GM12892 (cell line): ENCODE results near the gene TMEM41A. TPM values are rescaled to one million over a fixed set of nuclear protein-coding genes. Genes with fewer than 3 reads are reported as not detected.

Experiments
- DNase-seq: peaks from one replicate; pipeline ENCODE4 v3.0.0; 2011; ENCODE audit not compliant: insufficient read length
- FAIRE-seq: peaks from 2 replicates; lab custom pipeline; 2011; peaks lifted over from hg19 to GRCh38; lab: Jason Lieb, UNC
- POLR2A ChIP-seq: IDR thresholded peaks from 2 replicates; pipeline ENCODE4 v1.6.1; 2011; ENCODE audit warnings: low read depth, low read length, control low read depth
- POLR2AphosphoS5 ChIP-seq: IDR thresholded peaks from 2 replicates; pipeline ENCODE4 v1.6.1; 2011; ENCODE audit warnings: low read depth, low read length, control low read depth
- TAF1 ChIP-seq: IDR thresholded peaks from 2 replicates; pipeline ENCODE4 v1.6.1; 2011; ENCODE audit warnings: low read depth, mild to moderate bottlenecking, control low read depth, low read length, borderline replicate concordance
- polyA plus RNA-seq: library from polyadenylated mRNA; unstranded; fragments of >200 nt; gene quantifications from one replicate; pipeline ENCODE4 v1.2.1, GENCODE V29; 2012; ENCODE audit warnings: missing spikeins, inconsistent platforms; ENCODE audit not compliant: missing spikeins

Gene TMEM41A
- polyA plus RNA-seq: 10.6 TPM

DNA sequence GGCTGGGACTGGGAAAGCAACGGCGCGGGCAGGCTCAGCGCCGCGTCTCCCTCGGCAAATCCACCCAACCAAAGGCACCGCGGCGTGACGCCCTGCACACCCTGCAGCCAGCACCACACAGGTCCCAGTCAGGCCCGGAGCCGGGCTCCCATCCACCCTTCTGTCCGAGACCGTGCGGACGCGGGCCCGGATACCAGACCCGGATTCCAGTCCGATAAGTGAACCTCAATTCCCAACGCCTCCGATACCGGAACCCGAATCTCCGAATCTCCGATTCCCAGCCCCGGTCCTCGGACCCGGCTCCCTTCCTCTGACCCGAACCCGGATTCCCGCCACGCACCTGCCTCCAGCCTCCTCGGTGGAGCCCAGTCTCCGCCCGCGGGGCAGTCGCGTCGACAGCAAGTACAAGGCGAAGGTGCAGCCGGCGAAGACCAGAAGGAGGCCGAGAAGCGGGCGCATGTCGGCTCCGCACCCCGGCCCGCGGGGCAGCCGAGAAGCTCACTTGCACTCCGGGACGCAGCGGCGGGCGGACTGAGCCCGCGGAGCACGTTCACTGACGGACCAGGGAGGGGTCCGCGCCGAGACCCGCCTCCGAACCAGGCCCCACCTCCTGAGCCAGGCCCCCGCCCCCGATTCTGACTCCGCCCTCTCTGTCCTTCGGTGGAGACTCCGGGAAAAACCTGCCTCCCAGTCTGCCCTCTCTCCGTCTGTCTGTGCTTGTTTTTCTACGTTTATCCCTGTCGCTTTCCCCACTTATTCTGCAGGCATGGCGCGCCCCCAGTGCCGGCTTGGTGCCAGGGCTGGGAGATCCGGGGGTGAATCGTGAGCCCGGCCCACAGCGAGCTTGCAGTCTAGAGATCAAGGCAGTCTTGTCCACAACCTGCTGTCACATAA lies at the start of gene TMEM41A:
TSS of gene TMEM41A (minus strand) at position 533 of the 894 bp plus-strand sequence. CDS start at position 459, 74 bp downstream.
- peak; percentile 91 for TF ChIP-seq POLR2AphosphoS5
- peak; percentile 92 for TF ChIP-seq POLR2A
- TF ChIP-seq TAF1: peak; percentile 93
- FAIRE-seq: peak; percentile 71
- peak; percentile 95 for DNase-seq

DNA sequence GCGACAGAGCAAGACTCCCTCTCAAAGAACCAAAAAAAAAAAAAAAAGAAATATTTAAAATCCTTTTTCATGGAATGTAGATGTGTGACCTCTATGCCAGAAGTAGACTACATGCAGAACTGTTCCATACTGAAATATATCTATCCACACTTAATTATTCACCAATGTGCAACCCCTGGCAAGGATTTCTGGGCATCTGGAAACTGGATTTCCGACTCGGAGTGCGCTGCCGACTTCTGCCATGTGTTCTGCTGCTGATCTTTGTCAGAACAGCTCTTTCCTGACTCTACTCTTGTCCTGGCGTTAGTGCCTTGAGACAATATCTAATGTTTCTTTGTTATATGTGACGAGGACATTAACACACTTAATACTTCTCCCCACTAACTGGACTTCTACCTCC lies 41.9 kb upstream of the TMEM41A start:
- no peak for FAIRE-seq
- DNase-seq: no peak
- no peak for TF ChIP-seq TAF1

DNA sequence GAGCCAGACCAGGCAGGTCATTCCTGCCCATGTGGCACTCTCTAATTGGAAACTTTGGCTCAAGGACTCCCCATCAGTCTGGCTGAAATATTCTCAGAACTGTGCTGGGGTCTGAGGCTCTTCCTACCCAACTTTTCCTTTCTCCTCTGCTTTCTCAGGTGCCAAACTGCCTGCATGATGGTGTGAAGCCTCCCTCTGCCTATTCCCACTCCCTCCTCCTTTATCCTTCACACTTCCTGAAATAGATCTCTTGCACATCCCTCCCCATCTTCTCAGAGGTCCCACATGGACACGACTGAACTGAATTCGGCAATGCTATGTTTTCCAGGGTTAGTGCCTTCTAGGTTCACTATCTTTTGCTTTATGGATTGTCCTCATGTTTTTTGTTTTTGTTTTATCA lies 41.1 kb upstream of the TMEM41A start:
- DNase-seq (no peak), FAIRE-seq (no peak)
- TF ChIP-seq POLR2AphosphoS5 (no peak), TAF1 (no peak), POLR2A (no peak)

DNA sequence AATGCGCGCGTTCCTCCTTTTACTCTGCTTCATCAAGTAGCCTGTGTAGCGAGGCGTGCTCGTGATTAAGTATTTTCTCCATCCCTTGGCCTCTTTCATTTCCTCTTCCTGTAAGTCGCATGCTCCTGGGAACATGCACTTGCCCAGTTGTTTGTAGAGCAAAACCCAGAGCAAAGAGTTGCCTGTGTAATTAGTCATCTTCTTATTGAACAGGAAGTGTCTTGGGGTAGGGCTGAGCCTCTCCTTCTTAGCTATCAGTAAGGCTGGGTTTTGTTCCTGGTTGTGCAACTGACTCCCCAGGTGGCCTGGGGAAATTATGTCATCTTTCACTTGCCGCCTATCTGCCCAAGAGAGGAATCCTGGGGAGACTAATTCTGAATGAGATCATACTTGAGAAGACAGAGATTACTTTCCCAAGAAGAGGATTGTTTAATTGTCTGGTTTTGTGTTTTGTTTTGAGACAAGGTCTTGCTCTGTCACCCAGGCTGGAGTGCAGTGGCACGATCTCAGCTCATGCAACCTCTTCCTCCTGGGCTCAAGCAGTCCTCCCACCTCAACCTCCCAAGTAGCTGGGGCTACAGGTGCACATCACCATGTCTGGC lies 38.6 kb upstream of the TMEM41A start:
- no peak for TF ChIP-seq POLR2AphosphoS5
- no peak for TF ChIP-seq TAF1
- TF ChIP-seq POLR2A: 0 out of 2 replicates have a peak, but pooled peaks have one; percentile 18
- FAIRE-seq (peak; percentile 93), DNase-seq (peak; percentile 59)

DNA sequence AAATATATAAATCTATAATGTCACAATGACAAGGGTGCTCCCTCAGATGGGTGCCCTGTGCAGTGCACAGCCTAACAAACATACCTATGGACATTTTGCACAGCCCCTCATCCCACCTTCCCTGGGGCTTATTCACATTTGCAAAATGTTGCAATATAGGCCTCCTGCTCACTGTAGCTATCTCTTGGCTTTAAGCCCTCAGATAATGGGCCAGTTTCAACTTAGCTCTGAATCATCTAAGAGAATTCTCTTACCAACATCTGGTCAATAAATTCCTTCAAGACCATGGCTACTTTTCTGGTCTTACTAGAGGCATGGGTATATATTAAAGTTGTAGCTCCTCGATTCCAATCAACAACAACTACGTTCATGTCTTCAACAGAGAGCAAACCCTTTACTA lies 35.7 kb upstream of the TMEM41A start:
- no peak for FAIRE-seq
- TF ChIP-seq POLR2AphosphoS5 (no peak), TAF1 (no peak), POLR2A (no peak)

DNA sequence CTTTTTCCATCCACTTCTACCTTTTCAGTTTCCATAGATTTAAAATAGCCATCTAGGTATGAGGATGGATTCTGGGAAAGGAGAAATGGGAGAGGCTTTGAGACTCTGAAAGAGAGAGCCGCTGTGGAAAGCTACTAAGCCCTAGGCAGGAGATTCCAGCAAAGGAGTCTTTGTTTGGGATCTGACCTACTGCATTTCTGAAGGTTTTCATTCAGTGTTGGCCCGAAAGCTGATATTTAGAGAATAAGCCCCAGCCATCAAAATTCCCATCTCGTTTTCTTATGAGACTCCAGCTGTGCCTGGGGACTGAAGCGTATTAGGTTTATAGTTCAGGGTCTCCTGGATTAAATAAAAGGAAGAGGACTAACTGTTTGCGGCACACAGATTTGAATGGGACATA lies 34.1 kb upstream of the TMEM41A start:
- TF ChIP-seq POLR2AphosphoS5 (no peak), TAF1 (no peak), POLR2A (no peak)
- FAIRE-seq (no peak), DNase-seq (no peak)

More for the DNA sequence above, 35.7 kb upstream of the TMEM41A start:
- DNase-seq: no peak

DNA sequence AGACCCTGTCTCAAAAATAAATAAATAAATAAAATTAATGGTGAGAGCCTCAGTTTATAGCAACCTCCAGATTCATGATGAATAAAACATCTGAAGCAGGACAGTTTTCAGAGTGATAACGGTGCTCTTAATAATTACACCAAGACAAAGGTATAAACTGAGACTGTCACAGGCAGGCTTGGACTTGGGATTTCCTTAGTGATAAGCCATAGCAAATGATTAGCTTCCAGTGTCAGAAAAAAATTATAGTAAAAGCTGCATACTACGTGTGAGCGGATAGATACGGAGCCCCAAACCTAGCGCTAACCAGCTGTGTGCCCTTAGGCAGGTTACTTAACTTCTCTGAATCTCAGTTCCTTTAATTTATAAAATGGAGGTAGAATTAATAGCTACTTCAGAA lies 32.0 kb upstream of the TMEM41A start:
- TF ChIP-seq TAF1: no peak
- no peak for TF ChIP-seq POLR2AphosphoS5
- TF ChIP-seq POLR2A: no peak
- no peak for DNase-seq
- no peak for FAIRE-seq

DNA sequence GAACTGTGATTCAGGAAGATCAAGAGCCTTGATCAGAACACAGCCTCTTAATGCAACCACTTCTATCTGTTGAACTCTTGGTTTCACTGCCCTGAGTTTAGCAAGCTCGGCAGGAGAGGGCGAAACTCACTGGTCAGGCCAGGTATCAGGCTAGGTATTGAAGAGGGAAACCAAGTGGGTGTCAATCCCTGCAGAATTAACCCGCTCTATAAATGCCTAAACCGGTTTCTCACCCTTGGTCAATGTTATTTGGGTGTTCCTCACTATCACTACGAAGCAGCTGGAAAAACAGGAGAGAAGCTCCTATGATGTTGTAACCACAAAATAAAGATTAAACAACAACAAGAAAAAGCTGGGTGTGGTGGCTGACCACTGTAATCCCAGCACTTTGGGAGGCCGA lies 29.7 kb upstream of the TMEM41A start:
- no peak for TF ChIP-seq POLR2AphosphoS5
- TF ChIP-seq TAF1: no peak
- no peak for TF ChIP-seq POLR2A
- FAIRE-seq (no peak), DNase-seq (no peak)

DNA sequence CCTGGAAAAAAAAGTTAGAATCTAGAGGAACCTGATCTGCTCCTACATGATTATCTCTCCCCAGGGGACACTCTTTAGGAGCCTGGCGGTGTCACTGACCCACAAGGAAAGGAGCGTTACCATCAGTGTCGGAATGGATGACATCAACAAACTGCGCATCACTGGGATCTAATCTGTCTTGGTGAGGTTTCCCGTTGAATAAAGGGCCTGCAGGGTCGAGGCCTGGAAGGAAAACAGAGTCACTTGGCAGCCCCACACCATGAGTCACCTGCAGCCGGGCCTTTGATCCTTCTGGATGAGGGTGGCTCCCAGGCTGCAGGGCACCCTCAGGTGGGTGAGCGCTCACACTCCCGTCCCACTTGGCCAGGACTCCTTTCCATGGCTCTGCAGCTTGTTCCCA lies 28.5 kb upstream of the TMEM41A start:
- DNase-seq: no peak
- no peak for FAIRE-seq
- TF ChIP-seq POLR2A: no peak
- TF ChIP-seq TAF1: no peak
- TF ChIP-seq POLR2AphosphoS5: no peak

DNA sequence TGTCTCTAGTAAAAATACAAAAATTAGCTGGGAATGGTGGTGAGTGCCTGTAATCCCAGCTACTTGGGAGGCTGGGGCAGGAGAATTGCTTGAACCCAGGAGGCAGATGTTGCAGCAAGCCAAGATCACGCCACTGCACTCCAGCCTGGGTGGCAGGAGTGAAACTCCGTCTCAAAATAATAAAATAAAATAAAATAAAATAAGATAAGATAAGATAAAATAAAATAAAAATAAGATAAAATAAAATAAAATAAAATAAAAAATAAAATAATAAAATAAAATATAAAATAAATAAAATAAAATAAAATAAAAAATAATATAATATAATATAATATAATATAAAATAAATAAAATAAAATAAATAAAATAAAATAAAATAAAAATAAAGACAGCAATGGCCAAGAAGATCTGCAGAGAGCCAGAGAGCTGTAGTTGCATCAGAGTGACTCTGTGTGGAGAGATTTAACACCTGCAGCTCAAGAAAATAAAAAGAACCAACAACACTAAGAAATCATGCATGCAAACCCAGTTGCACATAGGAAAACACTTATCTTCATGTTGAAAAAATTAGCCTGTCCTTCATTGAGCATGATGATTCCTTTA lies 27.6 kb upstream of the TMEM41A start:
- no peak for FAIRE-seq
- no peak for TF ChIP-seq POLR2A
- TF ChIP-seq TAF1: no peak
- TF ChIP-seq POLR2AphosphoS5: no peak
- no peak for DNase-seq

DNA sequence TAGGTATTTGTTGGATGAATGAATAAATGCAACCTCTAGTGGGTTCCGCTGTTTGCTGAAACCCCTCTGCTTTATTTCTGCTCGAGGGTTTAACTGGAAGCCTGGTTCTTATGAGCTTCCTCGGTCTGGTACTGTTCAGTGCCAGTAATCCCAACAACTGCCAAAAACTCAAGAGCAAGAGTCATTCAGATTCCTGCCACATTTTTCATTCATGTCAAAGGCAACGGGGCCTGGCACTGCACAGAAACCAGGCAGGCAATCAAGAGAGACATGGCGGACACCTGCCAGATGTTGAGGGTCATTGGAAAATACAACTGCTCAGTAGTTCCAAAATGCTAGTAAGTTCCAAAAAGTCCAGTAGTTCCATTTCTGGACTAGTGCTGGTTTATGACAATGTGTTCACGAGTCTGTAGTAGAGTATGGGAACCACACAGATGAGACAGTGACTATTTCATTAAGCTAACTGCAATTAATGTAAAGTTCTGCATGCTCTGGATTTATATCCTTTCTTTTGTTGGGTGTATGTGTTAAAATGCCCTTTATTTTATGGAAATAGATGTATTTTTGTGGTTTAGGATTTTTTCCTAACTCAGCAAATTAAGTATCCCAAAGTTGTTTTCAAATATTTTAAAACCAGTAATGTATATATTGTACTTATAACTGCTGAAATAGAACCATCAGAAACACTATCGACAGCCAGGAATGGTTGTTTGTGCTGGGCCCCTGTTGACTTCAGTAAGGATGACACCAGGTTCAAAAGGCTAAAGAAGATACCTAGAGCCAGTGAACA lies 22.7 kb upstream of the TMEM41A start:
- DNase-seq (no peak), FAIRE-seq (no peak)
- TF ChIP-seq TAF1: no peak
- no peak for TF ChIP-seq POLR2A
- no peak for TF ChIP-seq POLR2AphosphoS5
